CD14-positive monocyte (primary cell): Measurements from ENCODE around the gene F2RL3. TPM values are rescaled to one million over a fixed set of nuclear protein-coding genes. Genes with fewer than 3 reads are reported as not detected.

Source experiments
- DNase-seq, 3 donors: peaks; one replicate each; pipeline ENCODE4 v3.0.0-alpha.2; 2011 to 2022
- H2AFZ ChIP-seq: 2 replicates; pipeline ENCODE4 v1.6.0; 2012; ENCODE audit warnings: mild to moderate bottlenecking, low read depth, low read length, inconsistent platforms; ENCODE audit not compliant: insufficient read depth, poor library complexity, severe bottlenecking
- H3K27ac ChIP-seq, 2 donors: 1 replicate in 1 of 2; 2 replicates in 1 of 2; pipeline ENCODE4 v1.5.1; 2012 to 2013; ENCODE audit warnings: low read length in 2 of 2, control low read depth in 1 of 2, inconsistent platforms in 1 of 2, low read depth in 1 of 2, mild to moderate bottlenecking in 1 of 2
- H3K27me3 ChIP-seq, 2 donors: one replicate each; pipeline versions ENCODE4 v1.6.0 to v1.6.1; 2011 to 2013; ENCODE audit warnings: low read length in 2 of 2; ENCODE audit not compliant: control insufficient read depth in 2 of 2, insufficient read depth in 2 of 2
- H3K36me3 ChIP-seq, 2 donors: replicated peaks in 1 of 2; 1 replicate in 1 of 2; 2 replicates in 1 of 2; pipeline versions ENCODE4 v1.5.1 to v1.6.1; 2012 to 2013; ENCODE audit warnings: low read length in 2 of 2, control low read depth in 1 of 2, inconsistent platforms in 1 of 2, mild to moderate bottlenecking in 1 of 2; ENCODE audit not compliant: insufficient read depth in 2 of 2, control insufficient read depth in 1 of 2
- H3K4me1 ChIP-seq, 2 donors: 1 replicate in 1 of 2; 2 replicates in 1 of 2; pipeline versions ENCODE4 v1.5.1 to v1.6.1; 2012 to 2013; ENCODE audit warnings: low read length in 2 of 2, control low read depth in 1 of 2, inconsistent platforms in 1 of 2, mild to moderate bottlenecking in 1 of 2, moderate library complexity in 1 of 2; ENCODE audit not compliant: insufficient read depth in 2 of 2, control insufficient read depth in 1 of 2
- H3K4me2 ChIP-seq: replicated peaks from 2 replicates; pipeline ENCODE3; 2012; ENCODE audit warnings: low read length, moderate library complexity, mild to moderate bottlenecking; ENCODE audit not compliant: poor library complexity, severe bottlenecking; ENCODE audit errors: extremely low read depth
- H3K4me3 ChIP-seq, 3 experiments: fragments of 200-600 bp in 1 of 3; sonication (generic) in 1 of 3; replicated peaks in 1 of 3; 1 replicate in 2 of 3; 2 replicates in 1 of 3; pipeline ENCODE4 v1.5.1; 2011 to 2013; ENCODE audit warnings: low read length in 3 of 3, mild to moderate bottlenecking in 3 of 3, control low read depth in 2 of 3, low read depth in 2 of 3, inconsistent platforms in 1 of 3, moderate library complexity in 1 of 3
- H3K79me2 ChIP-seq: 2 replicates; pipeline ENCODE4 v1.6.0; 2012; ENCODE audit warnings: mild to moderate bottlenecking, control low read depth, inconsistent platforms, low read length, moderate library complexity; ENCODE audit not compliant: insufficient read depth
- H3K9ac ChIP-seq: 2 replicates; pipeline ENCODE4 v1.6.0; 2017; ENCODE audit warnings: low read length, mild to moderate bottlenecking; ENCODE audit not compliant: insufficient read depth, poor library complexity, severe bottlenecking
- H3K9me3 ChIP-seq, 2 donors: replicated peaks in 1 of 2; 1 replicate in 1 of 2; 2 replicates in 1 of 2; pipeline versions ENCODE4 v1.5.1 to v1.6.1; 2012 to 2013; ENCODE audit warnings: low read length in 2 of 2, control low read depth in 1 of 2; ENCODE audit not compliant: control insufficient read depth in 1 of 2, insufficient read depth in 1 of 2
- H4K20me1 ChIP-seq: 2 replicates; pipeline ENCODE4 v1.6.0; 2012; ENCODE audit warnings: mild to moderate bottlenecking, low read length, control low read depth, moderate library complexity; ENCODE audit not compliant: insufficient read depth
- H3K27ac Mint-ChIP-seq, 7 donors: one replicate each; pipeline ENCODE4 v1.8.0; 2020; ENCODE audit warnings: mild to moderate bottlenecking in 7 of 7, mixed read lengths in 7 of 7, moderate library complexity in 6 of 7, inconsistent platforms in 2 of 7
- H3K27me3 Mint-ChIP-seq, 3 donors: one replicate each; pipeline ENCODE4 v1.8.0; 2021 to 2022; ENCODE audit warnings: low read depth in 3 of 3, mild to moderate bottlenecking in 3 of 3, mixed read lengths in 3 of 3, moderate library complexity in 3 of 3, inconsistent platforms in 1 of 3
- H3K36me3 Mint-ChIP-seq, 2 donors: one replicate each; pipeline ENCODE4 v1.8.0; 2020; ENCODE audit warnings: mixed read lengths in 2 of 2, inconsistent platforms in 1 of 2, mild to moderate bottlenecking in 1 of 2
- H3K4me1 Mint-ChIP-seq: one replicate; pipeline ENCODE4 v1.8.0; 2020; ENCODE audit warnings: mild to moderate bottlenecking, mixed read lengths
- H3K4me3 Mint-ChIP-seq, 2 donors: one replicate each; pipeline ENCODE4 v1.8.0; 2020; ENCODE audit warnings: mild to moderate bottlenecking in 2 of 2, mixed read lengths in 2 of 2, moderate library complexity in 1 of 2
- H3K9me3 Mint-ChIP-seq, 7 donors: one replicate each; pipeline ENCODE4 v1.8.0; 2020 to 2022; ENCODE audit warnings: mixed read lengths in 7 of 7, mild to moderate bottlenecking in 6 of 7, moderate library complexity in 6 of 7, inconsistent platforms in 2 of 7
- WGBS: methylation state at CpG from one replicate; pipeline ENCODE4 v1.1.5; 2013; ENCODE audit warnings: missing lambda C conversion rate; ENCODE audit not compliant: insufficient coverage; 5-methylcytosine and 5-hydroxymethylcytosine counted together
- intact Hi-C, 2 donors: fragments of 100-400 bp; cut with micrococcal nuclease; formaldehyde crosslinking; loops; one replicate each; pipeline versions ENCODE4 v1.15.0 to v1.15.1; 2023
- polyA plus RNA-seq, 3 donors: library from polyadenylated mRNA; depleted of rRNA in 1 of 3; unstranded in 2 of 3; stranded (reverse) in 1 of 3; fragments of 300-500 nt in 2 of 3; fragments of >200 nt in 1 of 3; fragmentation: Illumina TruSeq in 2 of 3; gene quantifications; 1 replicate in 2 of 3; 2 replicates in 1 of 3; pipeline ENCODE4 v1.2.3, GENCODE V29; 2012 to 2021
- TF ChIP-seq, protein P1 (sequence below): fragments of 200-600 bp; IDR thresholded peaks from one replicate; pipeline ENCODE4 v1.8.0; 2022; ENCODE audit warnings: antibody characterized with exemption, mild to moderate bottlenecking

Gene F2RL3
- polyA plus RNA-seq, 3 donors, result 0.05 TPM; not detected in 2

DNA sequence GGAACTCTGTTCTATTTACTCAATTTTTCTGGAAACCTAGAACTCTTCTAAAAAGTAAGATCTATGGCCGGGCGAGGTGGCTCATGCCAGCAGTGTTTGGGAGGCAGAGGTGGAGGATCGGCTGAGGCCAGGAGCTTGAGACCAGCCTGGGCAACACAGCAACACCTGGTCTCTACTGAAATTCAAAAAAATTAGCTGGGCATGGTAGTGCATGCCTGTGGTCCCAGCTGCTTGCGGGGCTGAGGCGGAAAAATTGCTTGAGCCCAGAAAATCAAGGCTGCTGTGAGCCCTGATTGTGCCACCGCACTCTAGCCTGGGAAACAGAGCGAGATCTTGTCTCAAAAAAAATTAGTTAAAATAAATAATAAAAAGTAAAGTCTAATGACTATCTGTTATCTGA, 28.6 kb downstream of the F2RL3 start:
- peaks cover 29 to 46% (median 38%) of the 10 kb centered on the region in 7 donors for H3K9me3 Mint-ChIP-seq
- Histone ChIP-seq H2AFZ (no peak overlapping the region), H3K9me3 (peaks cover 26 to 40% of the 10 kb centered on the region in 2 donors), H3K4me3 (no peak overlapping the region), H3K36me3 (peaks cover 0 to 8% of the 10 kb centered on the region in 2 donors), H3K9ac (no peak overlapping the region), H3K4me1 (no peaks in the 10 kb centered on the region), H3K27ac (no peak overlapping the region), H4K20me1 (no peaks in the 10 kb centered on the region), H3K27me3 (no peaks in the 10 kb centered on the region), H3K79me2 (no peaks in the 10 kb centered on the region), H3K4me2 (no peak overlapping the region)
- H3K27ac Mint-ChIP-seq, result no peak overlapping the region
- no peak for DNase-seq
- intact Hi-C loops, result no loop called here
- H3K4me1 Mint-ChIP-seq, result no peaks in the 10 kb centered on the region
- no peak overlapping the region for H3K4me3 Mint-ChIP-seq
- TF ChIP-seq, protein P1, sequence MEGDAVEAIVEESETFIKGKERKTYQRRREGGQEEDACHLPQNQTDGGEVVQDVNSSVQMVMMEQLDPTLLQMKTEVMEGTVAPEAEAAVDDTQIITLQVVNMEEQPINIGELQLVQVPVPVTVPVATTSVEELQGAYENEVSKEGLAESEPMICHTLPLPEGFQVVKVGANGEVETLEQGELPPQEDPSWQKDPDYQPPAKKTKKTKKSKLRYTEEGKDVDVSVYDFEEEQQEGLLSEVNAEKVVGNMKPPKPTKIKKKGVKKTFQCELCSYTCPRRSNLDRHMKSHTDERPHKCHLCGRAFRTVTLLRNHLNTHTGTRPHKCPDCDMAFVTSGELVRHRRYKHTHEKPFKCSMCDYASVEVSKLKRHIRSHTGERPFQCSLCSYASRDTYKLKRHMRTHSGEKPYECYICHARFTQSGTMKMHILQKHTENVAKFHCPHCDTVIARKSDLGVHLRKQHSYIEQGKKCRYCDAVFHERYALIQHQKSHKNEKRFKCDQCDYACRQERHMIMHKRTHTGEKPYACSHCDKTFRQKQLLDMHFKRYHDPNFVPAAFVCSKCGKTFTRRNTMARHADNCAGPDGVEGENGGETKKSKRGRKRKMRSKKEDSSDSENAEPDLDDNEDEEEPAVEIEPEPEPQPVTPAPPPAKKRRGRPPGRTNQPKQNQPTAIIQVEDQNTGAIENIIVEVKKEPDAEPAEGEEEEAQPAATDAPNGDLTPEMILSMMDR, result no peak
- H3K36me3 Mint-ChIP-seq, result peaks cover 0 to 2% of the 10 kb centered on the region in 2 donors
- peaks cover 9 to 19% (median 18%) of the 10 kb centered on the region in 3 donors for H3K27me3 Mint-ChIP-seq
- WGBS, result 89% methylated on average over 5 of the region's 7 CpGs

DNA sequence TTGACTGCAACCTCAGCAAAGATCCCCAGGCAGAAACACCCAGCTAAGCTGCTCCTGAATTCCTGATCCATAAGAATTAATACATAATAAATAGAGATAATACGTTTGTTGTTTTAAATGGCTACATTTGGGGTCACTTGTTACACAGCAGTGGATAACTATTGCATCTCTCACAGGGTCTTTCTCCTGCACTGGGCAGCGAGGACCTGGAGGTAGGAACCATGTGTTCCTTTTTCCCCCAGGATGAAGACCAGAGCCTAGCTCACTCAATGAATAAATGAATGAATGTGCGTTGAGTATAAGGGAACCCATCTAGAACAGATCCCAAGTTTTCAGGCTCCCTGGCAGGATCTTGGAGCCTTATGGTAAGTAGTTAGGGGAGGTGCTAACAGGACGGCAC, 30.7 kb downstream of the F2RL3 start:
- intact Hi-C loops, result no loop called here
- Mint-ChIP-seq H3K36me3 (no peaks in the 10 kb centered on the region), H3K4me1 (no peaks in the 10 kb centered on the region), H3K27me3 (peaks cover 10 to 15% (median 15%) of the 10 kb centered on the region in 3 donors), H3K27ac (no peak overlapping the region), H3K9me3 (peaks cover 11 to 25% (median 20%) of the 10 kb centered on the region in 7 donors), H3K4me3 (no peak overlapping the region)
- Histone ChIP-seq H3K4me2 (no peak overlapping the region), H4K20me1 (no peaks in the 10 kb centered on the region), H2AFZ (no peak overlapping the region), H3K79me2 (no peaks in the 10 kb centered on the region), H3K9ac (no peak overlapping the region), H3K36me3 (no peaks in the 10 kb centered on the region), H3K4me1 (no peaks in the 10 kb centered on the region), H3K9me3 (peaks cover 11 to 20% of the 10 kb centered on the region in 2 donors), H3K27me3 (no peaks in the 10 kb centered on the region), H3K27ac (no peak overlapping the region), H3K4me3 (no peak overlapping the region)
- DNase-seq, result no peak
- WGBS, result 95% methylated on average over 2 of the region's 4 CpGs
- TF ChIP-seq, protein P1, result no peak
